HG03442 (cell line): ENCODE results near the gene MTNR1A.

ENCODE experiments used
- ATAC-seq: cut with Tn5 transposase; IDR thresholded peaks from one replicate; pipeline ENCODE4 v1.9.1; 2021; ENCODE audit warnings: mild to moderate bottlenecking, moderate library complexity; ENCODE audit not compliant: unreplicated experiment

MTNR1A gene

GRCh38 chr4:186554914-186555827 is at the start of gene MTNR1A:
Gene MTNR1A (minus strand): TSS chr4:186555567. CDS start chr4:186555365, 202 bp downstream.
- no peak for ATAC-seq

GRCh38 chr4:186604124-186604807 is 48.9 kb upstream of the MTNR1A start:
- ATAC-seq: no peak

- no peak for ATAC-seq
These were observed 47.6 kb upstream of the MTNR1A start for GRCh38 chr4:186602978-186603377.

GRCh38 chr4:186599483-186599882 is 44.1 kb upstream of the MTNR1A start:
- no peak for ATAC-seq

- no peak for ATAC-seq
These were observed 43.3 kb upstream of the MTNR1A start for GRCh38 chr4:186598686-186599085.

- ATAC-seq: no peak
These were observed 41.6 kb upstream of the MTNR1A start for GRCh38 chr4:186596850-186597390.

GRCh38 chr4:186596346-186596745 is 41.0 kb upstream of the MTNR1A start:
- no peak for ATAC-seq

- ATAC-seq: no peak
These were observed 38.2 kb upstream of the MTNR1A start for GRCh38 chr4:186593587-186593973.

- no peak for ATAC-seq
These were observed 37.7 kb upstream of the MTNR1A start for GRCh38 chr4:186592966-186593586.

GRCh38 chr4:186592445-186592844 is 37.1 kb upstream of the MTNR1A start:
- ATAC-seq: no peak

- no peak for ATAC-seq
These were observed 36.3 kb upstream of the MTNR1A start for GRCh38 chr4:186591651-186592050.

- ATAC-seq: no peak
These were observed 33.1 kb upstream of the MTNR1A start for GRCh38 chr4:186588503-186588902.

GRCh38 chr4:186587416-186588018 is 32.1 kb upstream of the MTNR1A start:
- ATAC-seq: peak; percentile 70

GRCh38 chr4:186586205-186586604 is 30.8 kb upstream of the MTNR1A start:
- ATAC-seq: no peak

- ATAC-seq: no peak
These were observed 29.5 kb upstream of the MTNR1A start for GRCh38 chr4:186584912-186585311.

- no peak for ATAC-seq
These were observed 26.1 kb upstream of the MTNR1A start for GRCh38 chr4:186581421-186581820.

GRCh38 chr4:186580669-186581068 is 25.3 kb upstream of the MTNR1A start:
- no peak for ATAC-seq

- no peak for ATAC-seq
These were observed 15.0 kb upstream of the MTNR1A start for GRCh38 chr4:186570193-186570996.

- ATAC-seq: no peak
These were observed 14.3 kb upstream of the MTNR1A start for GRCh38 chr4:186569533-186570192.

- no peak for ATAC-seq
These were observed 10.7 kb upstream of the MTNR1A start for GRCh38 chr4:186566068-186566467.
